Neutrophil (primary cell): Measurements from ENCODE around the gene HSFX3.
"Not testable (repeated sequence)": the region's sequence is repeated elsewhere in the genome, so short reads cannot be mapped to it uniquely, and the experiment has no call there.

Experiments used
- H3K27ac ChIP-seq: fragments of 200-600 bp; sonication (generic); 2 replicates; pipeline ENCODE4 v1.5.1; 2016; ENCODE audit warnings: mild to moderate bottlenecking, moderate library complexity
- H3K27me3 ChIP-seq: fragments of 200-600 bp; sonication (generic); 2 replicates; pipeline ENCODE4 v1.6.0; 2016; ENCODE audit warnings: mild to moderate bottlenecking
- H3K36me3 ChIP-seq: fragments of 200-600 bp; sonication (generic); 2 replicates; pipeline ENCODE4 v1.5.1; 2017
- H3K4me1 ChIP-seq, 2 experiments: fragments of 200-600 bp in 1 of 2; sonication (generic) in 1 of 2; 1 replicate in 1 of 2; 2 replicates in 1 of 2; pipeline versions ENCODE4 v1.5.1 to v1.6.1; 2013 to 2016; ENCODE audit warnings: low read depth in 1 of 2, low read length in 1 of 2, mild to moderate bottlenecking in 1 of 2, moderate library complexity in 1 of 2; ENCODE audit not compliant: control insufficient read depth in 1 of 2, insufficient read depth in 1 of 2
- H3K4me3 ChIP-seq, 2 experiments: fragments of 200-600 bp in 1 of 2; sonication (generic) in 1 of 2; 1 replicate in 1 of 2; 2 replicates in 1 of 2; pipeline ENCODE4 v1.5.1; 2013 to 2016; ENCODE audit warnings: low read depth in 1 of 2, low read length in 1 of 2, mild to moderate bottlenecking in 1 of 2, moderate library complexity in 1 of 2
- H3K9me3 ChIP-seq: fragments of 200-600 bp; sonication (generic); 2 replicates; pipeline ENCODE4 v1.5.1; 2016
- CTCF ChIP-seq: fragments of 200-600 bp; sonication (generic); IDR thresholded peaks from 2 replicates; pipeline ENCODE4 v1.5.1; 2016; ENCODE audit warnings: antibody characterized with exemption

HSFX3 gene

GRCh38 chrX:149549701-149550100 is at the start of gene HSFX3:
Gene HSFX3, minus strand, starts transcription at chrX:149549924. Its CDS starts 72 bp downstream, at chrX:149549852.
- not testable (repeated sequence) for H3K4me3 ChIP-seq, H3K36me3 ChIP-seq, H3K27me3 ChIP-seq

GRCh38 chrX:149598603-149599002 is 48.9 kb upstream of the HSFX3 start:
- not testable (repeated sequence) for H3K9me3 ChIP-seq, H3K27ac ChIP-seq, H3K27me3 ChIP-seq, H3K4me1 ChIP-seq, H3K36me3 ChIP-seq, H3K4me3 ChIP-seq

More at GRCh38 chrX:149549701-149550100, at the start of gene HSFX3:
- not testable (repeated sequence) for H3K9me3 ChIP-seq, H3K4me1 ChIP-seq, H3K27ac ChIP-seq

- H3K36me3 ChIP-seq, H3K9me3 ChIP-seq, H3K4me3 ChIP-seq, H3K27ac ChIP-seq, H3K4me1 ChIP-seq, H3K27me3 ChIP-seq: not testable (repeated sequence)
Measured at GRCh38 chrX:149595943-149596342, 46.2 kb upstream of the HSFX3 start.

- H3K27me3 ChIP-seq, H3K36me3 ChIP-seq, H3K9me3 ChIP-seq, H3K27ac ChIP-seq, H3K4me3 ChIP-seq, H3K4me1 ChIP-seq: not testable (repeated sequence)
Measured at GRCh38 chrX:149595214-149595613, 45.5 kb upstream of the HSFX3 start, which contains the start of gene HSFX2. Gene HSFX2, minus strand, starts transcription at chrX:149595314. Its CDS starts 614 bp downstream, at chrX:149594700.

- H3K9me3 ChIP-seq, H3K27ac ChIP-seq, H3K4me1 ChIP-seq, H3K27me3 ChIP-seq, H3K36me3 ChIP-seq, H3K4me3 ChIP-seq: not testable (repeated sequence)
Measured at GRCh38 chrX:149590993-149591392, 41.3 kb upstream of the HSFX3 start.

GRCh38 chrX:149587359-149587758 is 37.6 kb upstream of the HSFX3 start, which contains the start of gene MAGEA9B:
Gene MAGEA9B, minus strand, starts transcription at chrX:149587459. Its CDS starts 4,280 bp downstream, at chrX:149583179.
- not testable (repeated sequence) for H3K27ac ChIP-seq, H3K9me3 ChIP-seq, H3K4me3 ChIP-seq, H3K27me3 ChIP-seq, H3K36me3 ChIP-seq, H3K4me1 ChIP-seq

GRCh38 chrX:149585631-149586030 is 35.9 kb upstream of the HSFX3 start:
- H3K27ac ChIP-seq, H3K27me3 ChIP-seq, H3K4me3 ChIP-seq: not testable (repeated sequence)

GRCh38 chrX:149573456-149573855 is 23.7 kb upstream of the HSFX3 start:
- H3K36me3 ChIP-seq, H3K4me3 ChIP-seq, H3K27ac ChIP-seq, H3K27me3 ChIP-seq, H3K9me3 ChIP-seq, H3K4me1 ChIP-seq: not testable (repeated sequence)

More at GRCh38 chrX:149585631-149586030, 35.9 kb upstream of the HSFX3 start:
- H3K9me3 ChIP-seq, H3K36me3 ChIP-seq, H3K4me1 ChIP-seq: not testable (repeated sequence)

GRCh38 chrX:149572743-149573142 is 23.0 kb upstream of the HSFX3 start:
- Histone ChIP-seq H3K4me3 (no peak overlapping the region), H3K27ac (no peak overlapping the region), H3K36me3 (no peaks in the 10 kb centered on the region), H3K4me1 (no peaks in the 10 kb centered on the region), H3K27me3 (no peaks in the 10 kb centered on the region), H3K9me3 (no peaks in the 10 kb centered on the region)
- no peak for TF ChIP-seq CTCF

- H3K27me3 ChIP-seq = no peaks in the 10 kb centered on the region
- no peak for TF ChIP-seq CTCF
- H3K27ac ChIP-seq = no peak overlapping the region
- no peaks in the 10 kb centered on the region for H3K36me3 ChIP-seq
- no peaks in the 10 kb centered on the region for H3K4me1 ChIP-seq
- H3K4me3 ChIP-seq = no peak overlapping the region
- H3K9me3 ChIP-seq = no peaks in the 10 kb centered on the region
Measured at GRCh38 chrX:149571770-149572169, 22.0 kb upstream of the HSFX3 start.
